MCF 10A (cell line): Measurements from ENCODE around the gene SERPINB10. TPM values are rescaled to one million over a fixed set of nuclear protein-coding genes. Genes with fewer than 3 reads are reported as not detected.

ENCODE experiments used
- BruUV-seq: library from RNA; stranded (reverse); fragments of 400-500 nt; replicated peaks from 2 replicates; lab custom pipeline; 2021; lab: Mats Ljungman, UMichigan
- CTCF ChIA-PET: fragments of 300-600 bp; sonication (Branson Sonifier 250); formaldehyde crosslinking; extraction: SDS; loops from one replicate; lab custom pipeline; 2021; ENCODE audit warnings: antibody characterized with exemption, inconsistent platforms; lab: Yijun Ruan, JAX
- POLR2A ChIA-PET: fragments of 300-600, 350-650 bp; sonication (Branson Sonifier 250); formaldehyde crosslinking; extraction: SDS; loops from one replicate; lab custom pipeline; 2020; ENCODE audit warnings: antibody characterized with exemption, inconsistent platforms; lab: Yijun Ruan, JAX
- DNase-seq: peaks from one replicate; pipeline ENCODE4 v3.0.0-alpha.2; 2018; ENCODE audit not compliant: unreplicated experiment
- H3K27ac Mint-ChIP-seq: one replicate; pipeline ENCODE4 v1.8.0; 2022; ENCODE audit warnings: mild to moderate bottlenecking, low read depth, mixed read lengths; ENCODE audit not compliant: unreplicated experiment
- H3K27me3 Mint-ChIP-seq: one replicate; pipeline ENCODE4 v1.8.0; 2022; ENCODE audit warnings: mixed read lengths; ENCODE audit not compliant: insufficient read depth, unreplicated experiment
- H3K36me3 Mint-ChIP-seq: one replicate; pipeline ENCODE4 v1.8.0; 2022; ENCODE audit warnings: mild to moderate bottlenecking, moderate library complexity, mixed read lengths; ENCODE audit not compliant: insufficient read depth, unreplicated experiment
- H3K4me1 Mint-ChIP-seq: one replicate; pipeline ENCODE4 v1.8.0; 2022; ENCODE audit warnings: mixed read lengths; ENCODE audit not compliant: insufficient read depth, unreplicated experiment
- H3K4me3 Mint-ChIP-seq: one replicate; pipeline ENCODE4 v1.8.0; 2022; ENCODE audit warnings: mild to moderate bottlenecking, moderate library complexity, mixed read lengths; ENCODE audit not compliant: unreplicated experiment
- H3K9me3 Mint-ChIP-seq: one replicate; pipeline ENCODE4 v1.8.0; 2022; ENCODE audit warnings: mixed read lengths; ENCODE audit not compliant: unreplicated experiment
- CTCF ChIP-seq: fragments of 200-600 bp; IDR thresholded peaks from one replicate; pipeline ENCODE4 v1.8.0; 2022; ENCODE audit warnings: antibody characterized with exemption, mild to moderate bottlenecking; ENCODE audit not compliant: unreplicated experiment
- intact Hi-C: fragments of 100-400 bp; cut with micrococcal nuclease; formaldehyde crosslinking; loops from 2 replicates; pipeline ENCODE4 v1.14.1; 2022
- total RNA-seq: library from RNA; stranded (reverse); gene quantifications from 2 replicates; pipeline ENCODE4 v1.2.3, GENCODE V29; 2022

SERPINB10 gene
- total RNA-seq, 1 experiment from 2014 or later, result not detected

GRCh38 chr18:63882333-63883141, 25.2 kb upstream of the SERPINB10 start:
- DNase-seq, result peak; percentile 89
- TF ChIP-seq CTCF, result no peak
- no TSS peak for BruUV-seq
- Mint-ChIP-seq H3K4me1 (peaks cover 34% of the 10 kb centered on the region), H3K36me3 (peaks cover 5% of the 10 kb centered on the region), H3K27me3 (no peaks in the 10 kb centered on the region), H3K9me3 (no peaks in the 10 kb centered on the region), H3K27ac (peak overlapping the region; percentile 75), H3K4me3 (no peak overlapping the region)
- intact Hi-C loops, result loop anchor here (2.0 kb wide), 1 partner anchor 54 kb away; no protein-coding TSS in a partner anchor
- POLR2A ChIA-PET, result interaction anchor here (0.7 to 3.5 kb wide), 6 partner anchors 11 to 302 kb away, joined by 3 to 26 read pairs (median 4); no protein-coding TSS in a partner anchor
- CTCF ChIA-PET, result interaction anchor here (0.7 to 2.5 kb wide), 2 partner anchors 54 to 82 kb away, joined by 3 to 12 read pairs; no protein-coding TSS in a partner anchor

- peaks cover 5% of the 10 kb centered on the region for H3K36me3 Mint-ChIP-seq
- H3K9me3 Mint-ChIP-seq, result no peaks in the 10 kb centered on the region
- H3K4me3 Mint-ChIP-seq, result no peak overlapping the region
- no peak overlapping the region for H3K27ac Mint-ChIP-seq
- TF ChIP-seq CTCF, result no peak
- intact Hi-C loops, result loop anchor here (2.0 kb wide), 1 partner anchor 53 kb away; no protein-coding TSS in a partner anchor
- peaks cover 32% of the 10 kb centered on the region for H3K4me1 Mint-ChIP-seq
- no TSS peak for BruUV-seq
- CTCF ChIA-PET, result no interaction called here
- POLR2A ChIA-PET, result no interaction called here
- no peaks in the 10 kb centered on the region for H3K27me3 Mint-ChIP-seq
- DNase-seq, result peak; percentile 22
Measured at GRCh38 chr18:63883617-63884016, 24.1 kb upstream of the SERPINB10 start.

GRCh38 chr18:63887424-63887823, 20.3 kb upstream of the SERPINB10 start, which contains the start of gene SERPINB2:
Gene SERPINB2 (plus strand): TSS chr18:63887705. CDS start chr18:63891445, 3,740 bp downstream.
- Mint-ChIP-seq H3K9me3 (no peaks in the 10 kb centered on the region), H3K27ac (peak within 1 kb of the TSS; percentile 19), H3K36me3 (peaks cover 5% of the 10 kb centered on the region), H3K4me3 (no peak within 1 kb of the TSS), H3K27me3 (no peaks in the 10 kb centered on the region), H3K4me1 (peaks cover 18% of the 10 kb centered on the region)
- ChIA-PET CTCF (interaction anchor here (0.7 to 1.3 kb wide), 3 partner anchors 13 to 49 kb away, joined by 3 to 6 read pairs (median 3); no protein-coding TSS in a partner anchor), POLR2A (interaction anchor here (0.7 kb wide), 3 partner anchors 9 to 246 kb away, joined by 3 read pairs; no protein-coding TSS in a partner anchor)
- TF ChIP-seq CTCF, result no peak
- no TSS peak for BruUV-seq
- intact Hi-C loops, result no loop called here
- DNase-seq, result peak; percentile 24
